Measurements from ENCODE around the gene OSBPL6. TPM values are rescaled to one million over a fixed set of nuclear protein-coding genes. Genes with fewer than 3 reads are reported as not detected.
"Not testable (repeated sequence)": the region's sequence is repeated elsewhere in the genome, so short reads cannot be mapped to it uniquely, and the experiment has no call there.

The OSBPL6 gene
- total RNA-seq, 1 donor from 2014 or later, result 14.0 TPM

DNA sequence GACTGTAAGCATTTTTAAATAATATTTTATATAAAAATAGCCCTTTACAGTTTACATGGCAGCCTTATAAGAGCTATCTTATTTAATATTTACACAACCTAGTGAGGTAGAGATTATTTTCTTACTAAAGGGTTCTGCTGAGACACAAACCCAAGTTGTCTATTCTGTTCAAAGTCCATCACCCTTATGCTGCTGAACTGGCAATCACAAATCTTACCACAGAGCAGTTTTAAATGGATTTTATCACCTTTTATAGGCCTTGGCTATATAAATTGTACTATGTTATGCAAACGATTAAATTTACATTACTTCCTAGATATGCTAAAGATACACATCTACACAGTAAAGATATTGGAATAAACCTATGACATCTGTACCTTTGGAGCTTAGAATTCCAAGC is 41.3 kb upstream of the OSBPL6 start:
- Histone ChIP-seq H3K27me3 (no peaks in the 10 kb centered on the region), H3K9me3 (ENCODE audit: low read depth) (no peaks in the 10 kb centered on the region), H3K36me3 (no peaks in the 10 kb centered on the region), H3K4me1 (no peaks in the 10 kb centered on the region), H3K27ac (no peak overlapping the region), H3K9ac (no peak overlapping the region), H2AFZ (replicated peaks) (no peak overlapping the region), H3K79me2 (ENCODE audit: low read depth) (no peaks in the 10 kb centered on the region), H3K4me3 (no peak overlapping the region), H3K4me2 (no peak overlapping the region), H4K20me1 (ENCODE audit: low read depth) (no peaks in the 10 kb centered on the region), H3F3A (ENCODE audit: low read depth) (no peaks in the 10 kb centered on the region)
- H3K27me3 Mint-ChIP-seq (ENCODE audit: insufficient read depth, low read depth), result no peaks in the 10 kb centered on the region
- H3K27ac Mint-ChIP-seq, result no peak overlapping the region
- H3K4me3 Mint-ChIP-seq, result no peak overlapping the region
- no peak for TF ChIP-seq CTCF (IDR thresholded peaks at IDR 0.05)
- TF ChIP-seq EZH2phosphoT487 (IDR thresholded peaks at IDR 0.05), result no peak
- no peak for TF ChIP-seq EZH2 (IDR thresholded peaks at IDR 0.05)
- H3K9me3 Mint-ChIP-seq, result peaks cover 7% of the 10 kb centered on the region
- no peak for DNase-seq (ENCODE audit: low spot score)
- H3K4me1 Mint-ChIP-seq, result no peaks in the 10 kb centered on the region
- H3K36me3 Mint-ChIP-seq, result no peaks in the 10 kb centered on the region

DNA sequence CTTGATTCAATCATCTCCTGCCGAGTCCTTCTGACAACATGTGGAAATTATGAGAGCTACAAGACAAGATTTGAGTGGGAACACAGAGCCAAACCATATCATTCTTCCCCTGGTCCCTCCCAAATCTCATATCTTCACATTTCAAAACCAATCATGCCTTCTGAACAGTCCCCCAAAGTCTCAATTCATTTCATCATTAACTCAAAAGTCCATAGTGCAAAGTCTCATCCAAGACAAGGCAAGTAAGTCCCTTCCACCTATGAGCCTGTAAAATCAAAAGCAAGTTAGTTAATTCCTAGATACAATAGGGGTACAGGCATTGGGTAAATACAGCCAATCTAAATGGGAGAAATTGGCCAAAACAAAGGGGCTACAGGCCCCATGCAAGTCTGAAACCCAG is 40.4 kb upstream of the OSBPL6 start:
- H3K27ac Mint-ChIP-seq; H3K27ac ChIP-seq; H3K79me2 ChIP-seq (ENCODE audit: low read depth); H3K9ac ChIP-seq; H3F3A ChIP-seq (ENCODE audit: low read depth); H3K4me3 ChIP-seq; H3K4me1 ChIP-seq; H4K20me1 ChIP-seq (ENCODE audit: low read depth); H2AFZ ChIP-seq (replicated peaks); DNase-seq (ENCODE audit: low spot score); H3K4me1 Mint-ChIP-seq; H3K4me3 Mint-ChIP-seq; H3K27me3 Mint-ChIP-seq (ENCODE audit: insufficient read depth, low read depth); H3K36me3 Mint-ChIP-seq; H3K4me2 ChIP-seq; H3K27me3 ChIP-seq; H3K9me3 Mint-ChIP-seq; H3K9me3 ChIP-seq (ENCODE audit: low read depth); H3K36me3 ChIP-seq: not testable (repeated sequence)

DNA sequence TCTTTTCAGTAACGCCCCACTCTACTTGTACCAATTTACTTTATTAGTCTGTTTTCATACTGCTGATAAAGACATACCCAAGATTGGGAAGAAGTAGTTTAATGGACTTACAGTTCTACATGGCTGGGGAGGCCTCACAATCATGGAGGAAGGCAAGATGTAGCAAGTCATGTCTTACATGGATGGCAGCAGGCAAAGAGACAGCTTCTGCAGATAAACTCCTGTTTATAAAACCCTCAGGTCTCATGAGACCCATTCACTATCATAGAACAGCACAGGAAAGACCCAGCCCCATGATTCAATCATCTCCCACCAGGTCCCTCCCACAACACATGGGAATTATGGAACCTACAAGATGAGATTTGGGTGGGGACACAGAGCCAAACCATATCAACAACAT is 38.8 kb upstream of the OSBPL6 start:
- Histone ChIP-seq H3K4me1 (no peaks in the 10 kb centered on the region), H4K20me1 (ENCODE audit: low read depth) (no peaks in the 10 kb centered on the region), H2AFZ (replicated peaks) (no peak overlapping the region), H3K36me3 (no peaks in the 10 kb centered on the region), H3K9me3 (ENCODE audit: low read depth) (no peaks in the 10 kb centered on the region), H3K9ac (no peak overlapping the region), H3K27me3 (no peaks in the 10 kb centered on the region), H3F3A (ENCODE audit: low read depth) (no peaks in the 10 kb centered on the region), H3K79me2 (ENCODE audit: low read depth) (no peaks in the 10 kb centered on the region), H3K27ac (no peak overlapping the region), H3K4me3 (no peak overlapping the region), H3K4me2 (no peak overlapping the region)
- no peaks in the 10 kb centered on the region for H3K4me1 Mint-ChIP-seq
- H3K4me3 Mint-ChIP-seq, result no peak overlapping the region
- H3K27me3 Mint-ChIP-seq (ENCODE audit: insufficient read depth, low read depth), result no peaks in the 10 kb centered on the region
- TF ChIP-seq EZH2 (IDR thresholded peaks at IDR 0.05) (no peak), CTCF (IDR thresholded peaks at IDR 0.05) (no peak), EZH2phosphoT487 (IDR thresholded peaks at IDR 0.05) (no peak)
- DNase-seq (ENCODE audit: low spot score), result no peak
- no peak overlapping the region for H3K27ac Mint-ChIP-seq
- H3K9me3 Mint-ChIP-seq, result peaks cover 7% of the 10 kb centered on the region
- no peaks in the 10 kb centered on the region for H3K36me3 Mint-ChIP-seq

GRCh38 chr2:178157574-178157973 is 36.7 kb upstream of the OSBPL6 start:
- no peak overlapping the region for H3K27ac Mint-ChIP-seq

More at GRCh38 chr2:178157574-178157973, 36.7 kb upstream of the OSBPL6 start:
- Histone ChIP-seq H3F3A (ENCODE audit: low read depth) (no peaks in the 10 kb centered on the region), H3K9ac (no peak overlapping the region), H2AFZ (replicated peaks) (peak overlapping the region; percentile 31), H3K27me3 (no peaks in the 10 kb centered on the region), H3K9me3 (ENCODE audit: low read depth) (no peaks in the 10 kb centered on the region), H3K36me3 (no peaks in the 10 kb centered on the region), H3K27ac (no peak overlapping the region), H3K4me1 (no peaks in the 10 kb centered on the region), H4K20me1 (ENCODE audit: low read depth) (no peaks in the 10 kb centered on the region), H3K4me2 (no peak overlapping the region), H3K79me2 (ENCODE audit: low read depth) (no peaks in the 10 kb centered on the region), H3K4me3 (no peak overlapping the region)
- Mint-ChIP-seq H3K4me3 (no peak overlapping the region), H3K27me3 (ENCODE audit: insufficient read depth, low read depth) (no peaks in the 10 kb centered on the region), H3K36me3 (no peaks in the 10 kb centered on the region), H3K9me3 (peaks cover 7% of the 10 kb centered on the region), H3K4me1 (no peaks in the 10 kb centered on the region)
- no peak for TF ChIP-seq EZH2phosphoT487 (IDR thresholded peaks at IDR 0.05)
- no peak for TF ChIP-seq EZH2 (IDR thresholded peaks at IDR 0.05)
- TF ChIP-seq CTCF (IDR thresholded peaks at IDR 0.05), result no peak
- DNase-seq (ENCODE audit: low spot score), result no peak

Measured in neural progenitor cell (in vitro differentiated cells).